Liver (tissue), 3 donors: ENCODE measurements around the gene MED17.

Experiments used
- CTCF ChIP-seq: fragments of 150-350 bp; IDR thresholded peaks from 2 replicates; pipeline ENCODE4 v1.5.1; 2017; ENCODE audit warnings: improper control_type of control experiment, low read depth, low read length; ENCODE audit not compliant: missing input control
- EGR1 ChIP-seq, 2 donors: IDR thresholded peaks; 2 replicates each; pipeline ENCODE4 v1.6.1; 2016 to 2018; ENCODE audit warnings: antibody characterized with exemption in 2 of 2, low read depth in 2 of 2
- GABPA ChIP-seq, 2 donors: IDR thresholded peaks in 1 of 2; conservative IDR thresholded peaks in 1 of 2; 2 replicates each; pipeline ENCODE4 v1.6.1; 2016; ENCODE audit warnings: antibody characterized with exemption in 2 of 2, mild to moderate bottlenecking in 1 of 2, moderate library complexity in 1 of 2
- RAD21 ChIP-seq, 2 donors: IDR thresholded peaks; 2 replicates each; pipeline ENCODE4 v1.6.1; 2016; ENCODE audit warnings: antibody characterized with exemption in 2 of 2, mild to moderate bottlenecking in 2 of 2
- TAF1 ChIP-seq: conservative IDR thresholded peaks from 2 replicates; pipeline ENCODE4 v1.6.1; 2016; ENCODE audit warnings: antibody characterized with exemption, mild to moderate bottlenecking
- TF ChIP-seq, protein P1 (sequence below): IDR thresholded peaks from 2 replicates; pipeline ENCODE4 v1.6.1; 2016; ENCODE audit warnings: antibody characterized with exemption
- TF ChIP-seq, protein P2 (sequence below): IDR thresholded peaks from 2 replicates; pipeline ENCODE4 v1.6.1; 2016; ENCODE audit warnings: antibody characterized with exemption
- donor health status: healthy.
- donor health status: healthy.

- TF ChIP-seq GABPA (IDR thresholded peaks at IDR 0.05 in 1 of 2, conservative IDR thresholded peaks at IDR 0.05 in 1 of 2) = no peak
- TF ChIP-seq CTCF = no peak
- no peak for TF ChIP-seq RAD21 (IDR thresholded peaks at IDR 0.05)
- TF ChIP-seq TAF1 = no peak
- TF ChIP-seq, protein P1, sequence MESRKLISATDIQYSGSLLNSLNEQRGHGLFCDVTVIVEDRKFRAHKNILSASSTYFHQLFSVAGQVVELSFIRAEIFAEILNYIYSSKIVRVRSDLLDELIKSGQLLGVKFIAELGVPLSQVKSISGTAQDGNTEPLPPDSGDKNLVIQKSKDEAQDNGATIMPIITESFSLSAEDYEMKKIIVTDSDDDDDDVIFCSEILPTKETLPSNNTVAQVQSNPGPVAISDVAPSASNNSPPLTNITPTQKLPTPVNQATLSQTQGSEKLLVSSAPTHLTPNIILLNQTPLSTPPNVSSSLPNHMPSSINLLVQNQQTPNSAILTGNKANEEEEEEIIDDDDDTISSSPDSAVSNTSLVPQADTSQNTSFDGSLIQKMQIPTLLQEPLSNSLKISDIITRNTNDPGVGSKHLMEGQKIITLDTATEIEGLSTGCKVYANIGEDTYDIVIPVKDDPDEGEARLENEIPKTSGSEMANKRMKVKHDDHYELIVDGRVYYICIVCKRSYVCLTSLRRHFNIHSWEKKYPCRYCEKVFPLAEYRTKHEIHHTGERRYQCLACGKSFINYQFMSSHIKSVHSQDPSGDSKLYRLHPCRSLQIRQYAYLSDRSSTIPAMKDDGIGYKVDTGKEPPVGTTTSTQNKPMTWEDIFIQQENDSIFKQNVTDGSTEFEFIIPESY = no peak
- TF ChIP-seq, protein P2, sequence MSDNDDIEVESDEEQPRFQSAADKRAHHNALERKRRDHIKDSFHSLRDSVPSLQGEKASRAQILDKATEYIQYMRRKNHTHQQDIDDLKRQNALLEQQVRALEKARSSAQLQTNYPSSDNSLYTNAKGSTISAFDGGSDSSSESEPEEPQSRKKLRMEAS = no peak
- no peak for TF ChIP-seq EGR1 (IDR thresholded peaks at IDR 0.05; ENCODE audit: low read depth in 2 of 2)
Measured at GRCh38 chr11:93842461-93842860, 58.4 kb downstream of the MED17 start.
